Mesenchymal stem cell (in vitro differentiated cells and primary cell): Measurements from ENCODE around the gene SRSF8.

Experiments
- DNase-seq: peaks from one replicate; pipeline ENCODE4 v3.0.0-alpha.2; 2013
- H2AFZ ChIP-seq: one replicate; pipeline ENCODE4 v1.6.1; 2013; ENCODE audit warnings: low read depth, mild to moderate bottlenecking, control low read depth, inconsistent platforms, low read length, moderate library complexity
- H2AK5ac ChIP-seq: 2 replicates; pipeline ENCODE4 v1.6.1; 2013; ENCODE audit warnings: low read length, moderate library complexity, mild to moderate bottlenecking, inconsistent platforms; ENCODE audit not compliant: severe bottlenecking
- H2BK120ac ChIP-seq: one replicate; pipeline ENCODE4 v1.6.1; 2013; ENCODE audit warnings: low read depth, mild to moderate bottlenecking, inconsistent platforms, low read length, moderate library complexity
- H2BK12ac ChIP-seq, 2 experiments: one replicate each; pipeline ENCODE4 v1.6.1; 2013; ENCODE audit warnings: inconsistent platforms in 2 of 2, low read length in 2 of 2, mild to moderate bottlenecking in 2 of 2, moderate library complexity in 2 of 2, control low read depth in 1 of 2
- H2BK15ac ChIP-seq: one replicate; pipeline ENCODE4 v1.6.1; 2013; ENCODE audit warnings: mild to moderate bottlenecking, low read depth, inconsistent platforms; ENCODE audit not compliant: poor library complexity, severe bottlenecking
- H2BK5ac ChIP-seq: 2 replicates; pipeline ENCODE4 v1.6.1; 2013; ENCODE audit warnings: low read depth, mild to moderate bottlenecking, low read length, control low read depth, inconsistent platforms; ENCODE audit not compliant: poor library complexity, severe bottlenecking
- H3K14ac ChIP-seq, 2 experiments: one replicate each; pipeline ENCODE4 v1.6.1; 2013; ENCODE audit warnings: inconsistent platforms in 2 of 2, low read length in 2 of 2, control low read depth in 1 of 2, mild to moderate bottlenecking in 1 of 2, moderate library complexity in 1 of 2
- H3K18ac ChIP-seq, 2 experiments: one replicate each; pipeline ENCODE4 v1.6.1; 2013; ENCODE audit warnings: inconsistent platforms in 2 of 2, low read length in 2 of 2, control low read depth in 1 of 2, low read depth in 1 of 2, mild to moderate bottlenecking in 1 of 2
- H3K23ac ChIP-seq, 2 experiments: one replicate each; pipeline ENCODE4 v1.6.1; 2013; ENCODE audit warnings: inconsistent platforms in 2 of 2, low read length in 2 of 2, mild to moderate bottlenecking in 2 of 2, moderate library complexity in 2 of 2, control low read depth in 1 of 2
- H3K27ac ChIP-seq: 2 replicates; pipeline ENCODE4 v1.5.1; 2013; ENCODE audit warnings: mild to moderate bottlenecking, moderate library complexity, low read length, control low read depth, inconsistent platforms; ENCODE audit not compliant: poor library complexity, severe bottlenecking
- H3K27me3 ChIP-seq, 2 experiments: 2 replicates each; pipeline versions ENCODE4 v1.6.1 to v1.7.0; 2013; ENCODE audit warnings: low read length in 2 of 2, mild to moderate bottlenecking in 2 of 2, moderate library complexity in 2 of 2, control low read depth in 1 of 2, inconsistent platforms in 1 of 2; ENCODE audit not compliant: control insufficient read depth in 1 of 2, insufficient read depth in 1 of 2
- H3K36me3 ChIP-seq, 2 experiments: 2 replicates each; pipeline versions ENCODE4 v1.6.1 to v1.7.0; 2013; ENCODE audit warnings: low read length in 2 of 2, control low read depth in 1 of 2, inconsistent platforms in 1 of 2, low read depth in 1 of 2, mild to moderate bottlenecking in 1 of 2; ENCODE audit not compliant: insufficient read depth in 2 of 2, control insufficient read depth in 1 of 2
- H3K4ac ChIP-seq, 2 experiments: one replicate each; pipeline ENCODE4 v1.6.1; 2013; ENCODE audit warnings: inconsistent platforms in 2 of 2, low read length in 2 of 2, mild to moderate bottlenecking in 2 of 2, moderate library complexity in 2 of 2, control low read depth in 1 of 2, low read depth in 1 of 2
- H3K4me1 ChIP-seq: 2 replicates; pipeline ENCODE4 v1.6.1; 2013; ENCODE audit warnings: low read depth, low read length, control low read depth; ENCODE audit not compliant: control insufficient read depth, insufficient read depth
- H3K4me2 ChIP-seq: 2 replicates; pipeline ENCODE4 v1.6.1; 2013; ENCODE audit warnings: low read length, mild to moderate bottlenecking, inconsistent platforms; ENCODE audit not compliant: poor library complexity, severe bottlenecking
- H3K4me3 ChIP-seq, 2 experiments: 2 replicates each; pipeline versions ENCODE4 v1.5.1 to v1.7.0; 2013; ENCODE audit warnings: low read length in 2 of 2, mild to moderate bottlenecking in 2 of 2, control low read depth in 1 of 2, low read depth in 1 of 2; ENCODE audit not compliant: insufficient read depth in 1 of 2
- H3K79me1 ChIP-seq: replicated peaks from 2 replicates; pipeline ENCODE4 v1.6.1; 2013; ENCODE audit warnings: mild to moderate bottlenecking, control low read depth, low read length, inconsistent platforms; ENCODE audit not compliant: poor library complexity, severe bottlenecking
- H3K9ac ChIP-seq: 2 replicates; pipeline ENCODE4 v1.7.0; 2013; ENCODE audit warnings: mild to moderate bottlenecking, low read length, moderate library complexity
- H3K9me3 ChIP-seq: 2 replicates; pipeline ENCODE4 v1.7.0; 2013; ENCODE audit warnings: mild to moderate bottlenecking, low read length; ENCODE audit not compliant: control insufficient read depth
- H4K8ac ChIP-seq: one replicate; pipeline ENCODE4 v1.6.1; 2013; ENCODE audit warnings: inconsistent platforms, mild to moderate bottlenecking, low read length, moderate library complexity
- H4K91ac ChIP-seq: one replicate; pipeline ENCODE4 v1.6.1; 2013; ENCODE audit warnings: mild to moderate bottlenecking, low read length, inconsistent platforms
- WGBS: methylation state at CpG from one replicate; pipeline ENCODE4 v1.1.7; 2013; ENCODE audit warnings: mixed read lengths; 5-methylcytosine and 5-hydroxymethylcytosine counted together

The SRSF8 gene

DNA sequence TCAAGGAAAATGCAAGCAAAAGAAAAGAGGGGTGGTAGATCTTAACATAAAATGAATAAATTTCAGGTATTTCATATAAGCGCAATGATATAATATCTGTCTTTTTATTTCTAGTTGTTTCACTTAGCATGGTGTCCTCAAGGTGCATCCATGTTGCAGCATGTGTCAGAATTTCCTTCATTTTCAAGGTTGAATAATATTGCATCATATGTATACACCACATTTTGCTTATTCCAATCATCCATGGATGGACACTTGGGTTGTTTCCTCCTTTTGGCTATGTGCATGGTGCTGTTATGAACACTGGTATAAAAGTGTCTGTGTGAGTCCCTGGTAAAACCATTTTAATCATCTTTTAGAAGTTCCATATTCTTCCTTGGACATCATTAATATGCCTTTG lies 24.5 kb upstream of the SRSF8 start:
- Histone ChIP-seq H4K91ac (no peak overlapping the region), H3K23ac (no peak overlapping the region), H3K14ac (no peak overlapping the region), H3K27me3 (peaks cover 28 to 62% of the 10 kb centered on the region in 2 experiments), H3K9ac (no peak overlapping the region), H3K4ac (no peak overlapping the region), H2AK5ac (no peak overlapping the region), H3K18ac (no peak overlapping the region), H2BK15ac (no peak overlapping the region), H3K4me1 (no peaks in the 10 kb centered on the region), H3K27ac (no peak overlapping the region), H4K8ac (no peak overlapping the region), H3K36me3 (no peaks in the 10 kb centered on the region), H2BK5ac (no peak overlapping the region), H3K4me3 (no peak overlapping the region), H2AFZ (no peak overlapping the region), H3K4me2 (no peak overlapping the region), H3K79me1 (no peaks in the 10 kb centered on the region), H3K9me3 (no peaks in the 10 kb centered on the region), H2BK12ac (no peak overlapping the region), H2BK120ac (no peak overlapping the region)
- WGBS = no CpG with 5 or more reads among the region's 1 CpG
- no peak for DNase-seq

DNA sequence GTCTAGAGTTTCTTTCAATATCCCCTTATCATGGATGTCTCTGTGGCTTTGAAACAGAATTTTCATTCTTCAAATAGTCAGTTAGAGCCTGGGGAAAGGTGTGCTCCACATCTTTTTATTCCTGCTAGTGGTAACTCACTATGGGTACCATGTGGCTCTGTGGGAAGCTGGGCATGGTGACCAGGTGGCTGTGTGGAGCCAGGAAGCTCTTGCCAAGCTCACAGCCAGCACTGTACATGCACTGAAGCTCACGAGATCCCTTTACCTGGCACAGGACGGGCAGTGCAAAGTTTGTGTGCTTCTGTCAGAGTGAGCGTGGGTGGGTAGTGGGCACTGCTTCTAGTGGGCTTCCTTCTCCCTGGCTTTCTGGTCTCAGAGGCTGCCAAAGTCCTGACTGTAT lies 23.8 kb upstream of the SRSF8 start:
- Histone ChIP-seq H3K36me3 (no peaks in the 10 kb centered on the region), H3K4me2 (no peak overlapping the region), H3K4me1 (no peaks in the 10 kb centered on the region), H3K27ac (no peak overlapping the region), H2BK5ac (no peak overlapping the region), H4K8ac (no peak overlapping the region), H2BK12ac (peak overlapping the region in 1 of 2 experiments; percentile 6), H2BK120ac (no peak overlapping the region), H3K4me3 (no peak overlapping the region), H3K9ac (no peak overlapping the region), H3K18ac (peak overlapping the region in 1 of 2 experiments; percentile 28), H3K23ac (no peak overlapping the region), H3K79me1 (no peaks in the 10 kb centered on the region), H3K27me3 (peaks cover 28 to 55% of the 10 kb centered on the region in 2 experiments), H2BK15ac (no peak overlapping the region), H2AFZ (no peak overlapping the region), H3K9me3 (no peaks in the 10 kb centered on the region), H3K14ac (no peak overlapping the region), H2AK5ac (no peak overlapping the region), H4K91ac (no peak overlapping the region), H3K4ac (no peak overlapping the region)
- DNase-seq = no peak
- WGBS = 82% methylated on average over 3 of the region's 3 CpGs

DNA sequence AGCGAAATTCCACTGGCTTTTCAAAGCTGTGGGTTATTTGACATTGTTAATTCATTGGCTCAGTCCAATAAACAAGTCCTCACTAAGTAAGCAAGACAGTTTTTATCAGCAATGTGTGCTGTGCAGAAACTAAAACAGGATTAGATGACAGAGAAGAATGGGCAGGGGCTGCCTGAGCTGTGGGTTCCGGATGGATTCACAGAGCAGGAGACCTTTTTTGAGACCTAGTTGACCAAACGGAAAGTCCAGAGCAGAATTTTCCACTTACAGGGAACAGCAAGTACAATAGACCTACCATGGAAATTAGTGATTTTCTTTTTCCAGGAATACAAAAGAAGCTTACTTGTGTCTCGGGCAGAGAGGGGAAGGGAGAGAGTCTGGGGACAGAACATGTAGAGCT lies 22.7 kb upstream of the SRSF8 start:
- no peak overlapping the region for H3K23ac ChIP-seq
- no peak overlapping the region for H3K4me2 ChIP-seq
- H4K91ac ChIP-seq = no peak overlapping the region
- H2BK5ac ChIP-seq = no peak overlapping the region
- H2BK120ac ChIP-seq = no peak overlapping the region
- 81% methylated on average over 2 of the region's 4 CpGs for WGBS
- H3K36me3 ChIP-seq = no peaks in the 10 kb centered on the region
- peak; percentile 17 for DNase-seq
- H3K14ac ChIP-seq = no peak overlapping the region
- no peak overlapping the region for H3K27ac ChIP-seq
- H3K79me1 ChIP-seq = no peaks in the 10 kb centered on the region
- no peak overlapping the region for H4K8ac ChIP-seq
- no peak overlapping the region for H2BK12ac ChIP-seq
- no peak overlapping the region for H3K9ac ChIP-seq
- H2AK5ac ChIP-seq = no peak overlapping the region
- H3K18ac ChIP-seq = no peak overlapping the region
- H3K9me3 ChIP-seq = no peaks in the 10 kb centered on the region
- no peak overlapping the region for H3K4me3 ChIP-seq
- no peak overlapping the region for H2BK15ac ChIP-seq
- no peaks in the 10 kb centered on the region for H3K4me1 ChIP-seq
- peaks cover 28 to 51% of the 10 kb centered on the region in 2 experiments for H3K27me3 ChIP-seq
- H2AFZ ChIP-seq = no peak overlapping the region
- H3K4ac ChIP-seq = no peak overlapping the region

DNA sequence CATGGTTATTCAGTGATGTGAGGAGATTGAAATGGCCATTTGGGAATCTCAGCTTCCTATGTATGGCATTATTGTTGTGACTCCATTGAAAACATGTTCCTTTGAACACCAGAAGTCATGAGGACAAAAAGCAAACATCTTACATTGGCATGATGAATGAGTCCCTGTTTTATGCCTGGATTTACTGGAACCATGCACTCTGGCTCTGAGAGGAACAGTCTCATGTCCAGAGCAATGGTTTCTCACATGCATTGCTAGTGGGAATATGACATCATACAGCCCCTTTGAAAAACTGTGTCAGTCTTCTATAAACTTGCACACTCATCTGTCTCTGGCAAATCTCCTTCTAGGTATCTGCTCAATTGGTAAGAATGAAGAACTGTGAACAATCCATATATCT lies 20.9 kb upstream of the SRSF8 start:
- Histone ChIP-seq H3K23ac (no peak overlapping the region), H2AK5ac (no peak overlapping the region), H2BK5ac (no peak overlapping the region), H2BK12ac (no peak overlapping the region), H3K18ac (no peak overlapping the region), H3K14ac (no peak overlapping the region), H3K4me1 (no peaks in the 10 kb centered on the region), H3K27me3 (peaks cover 24 to 51% of the 10 kb centered on the region in 2 experiments), H3K9me3 (no peaks in the 10 kb centered on the region), H3K9ac (no peak overlapping the region), H2BK15ac (no peak overlapping the region), H3K36me3 (no peaks in the 10 kb centered on the region), H3K4me3 (no peak overlapping the region), H2BK120ac (no peak overlapping the region), H3K79me1 (no peaks in the 10 kb centered on the region), H4K8ac (no peak overlapping the region), H4K91ac (no peak overlapping the region), H2AFZ (no peak overlapping the region), H3K4ac (no peak overlapping the region), H3K27ac (no peak overlapping the region), H3K4me2 (no peak overlapping the region)
- DNase-seq = no peak
